Right forelimb (tissue), 1 donor: ENCODE measurements around the gene NKD1.

Source experiments
- DNase-seq: peaks from one replicate; pipeline ENCODE4 v3.0.0-alpha.2; 2018

The NKD1 gene

DNA sequence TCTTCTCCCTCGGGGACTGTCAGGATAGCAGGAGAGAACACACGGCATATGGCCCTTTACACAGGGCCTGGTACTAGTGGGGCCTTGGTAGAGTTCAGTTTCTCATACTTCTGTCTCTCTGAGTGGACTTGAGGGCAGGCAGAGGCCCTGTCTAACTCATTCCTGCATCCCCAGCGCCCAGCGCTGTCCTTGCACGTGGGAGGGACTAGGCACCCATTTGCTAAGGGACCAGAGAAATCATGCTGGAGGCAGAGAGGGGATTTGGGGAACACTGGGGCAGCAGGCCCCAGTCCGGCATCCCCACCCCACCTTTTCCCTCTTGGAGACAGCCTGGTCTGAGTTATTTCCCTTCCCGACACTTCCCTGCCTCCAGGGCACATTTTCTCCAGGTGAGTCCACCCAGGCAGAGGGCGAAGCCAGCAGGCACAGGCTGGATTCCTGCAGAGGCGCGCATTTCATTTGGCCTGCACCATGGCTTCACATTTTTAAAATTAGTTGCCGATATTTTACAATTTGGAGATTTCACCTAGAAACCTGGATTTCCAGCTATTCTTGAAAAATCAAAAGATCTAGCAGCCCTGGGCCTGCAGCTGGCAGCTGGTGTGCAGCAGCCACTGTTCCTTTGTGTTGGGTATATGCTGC lies 9.7 kb upstream of the NKD1 start:
- peak; percentile 30 for DNase-seq

DNA sequence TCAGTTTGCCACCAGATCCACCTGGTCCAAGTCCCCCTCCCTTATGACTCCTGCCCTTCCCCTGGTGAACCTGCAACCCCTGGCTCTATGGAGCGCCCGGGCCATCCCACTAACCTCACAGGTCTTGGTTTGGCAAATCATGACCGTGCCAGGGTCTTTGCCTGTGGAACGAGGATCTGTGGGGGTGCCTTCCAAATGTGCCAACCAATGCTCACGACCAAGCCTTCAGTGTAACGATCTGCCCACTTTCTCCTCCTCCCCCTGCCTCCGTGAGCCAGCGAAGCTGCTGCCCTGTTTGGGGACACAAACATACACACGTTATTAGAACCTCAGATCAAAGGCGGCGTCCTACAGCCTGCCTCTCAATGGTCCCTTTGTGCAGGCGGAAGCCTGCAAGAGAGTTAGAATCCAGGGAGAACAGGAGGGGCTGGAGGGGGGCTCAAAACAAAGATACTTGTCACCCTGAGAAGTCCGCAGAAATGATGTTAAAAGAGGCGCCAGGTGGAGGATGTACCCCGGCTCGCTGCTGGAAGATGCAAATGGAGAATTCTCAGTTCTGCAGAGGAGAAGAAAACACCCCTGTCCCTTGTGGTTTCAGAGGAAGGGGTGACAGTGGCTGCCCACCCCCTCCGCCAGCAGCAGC lies 9.0 kb upstream of the NKD1 start:
- peak; percentile 17 for DNase-seq

DNA sequence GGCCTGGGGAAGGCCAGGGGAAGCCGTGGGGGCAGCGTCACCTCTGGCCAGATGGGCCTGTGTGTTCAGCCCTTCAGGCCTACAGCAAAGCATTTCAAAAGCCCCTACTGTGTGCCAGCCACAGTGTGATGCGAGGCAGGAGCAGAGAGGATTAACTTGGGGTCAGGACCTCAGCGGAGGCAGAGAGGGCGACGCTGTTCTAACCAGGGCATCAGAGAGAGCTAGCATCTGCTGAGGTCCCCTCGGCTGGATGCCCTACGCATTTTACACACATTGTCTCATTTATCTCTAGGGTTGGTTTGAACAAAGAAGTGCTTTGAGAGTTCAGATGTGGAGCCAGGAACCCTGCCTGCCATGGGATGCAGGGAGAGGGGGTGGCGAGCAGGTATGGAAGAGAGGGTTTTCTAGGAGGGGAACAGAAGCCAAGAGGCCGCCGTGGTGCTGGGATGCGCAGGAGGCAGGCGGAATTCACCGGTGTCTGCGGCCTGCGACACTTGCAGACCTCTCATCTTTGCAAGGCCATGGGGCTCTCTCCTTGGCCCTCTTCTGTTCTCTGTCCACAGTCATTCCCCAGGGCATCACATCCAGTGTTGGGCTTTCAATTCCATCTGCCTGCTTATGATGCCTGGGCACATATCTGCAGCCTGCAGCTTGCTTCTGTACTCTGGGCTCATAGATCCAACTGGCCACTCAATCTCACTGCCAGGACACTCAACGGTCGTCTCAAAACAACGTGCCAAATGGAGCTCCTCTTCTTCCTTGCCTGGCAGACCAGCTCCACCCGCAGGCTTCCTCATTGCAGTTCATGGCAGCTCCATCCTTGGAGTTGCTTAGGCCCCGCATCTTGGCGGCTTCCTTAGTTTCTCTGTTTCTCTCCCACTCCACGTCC lies 8.1 kb upstream of the NKD1 start:
- peak; percentile 30 for DNase-seq

DNA sequence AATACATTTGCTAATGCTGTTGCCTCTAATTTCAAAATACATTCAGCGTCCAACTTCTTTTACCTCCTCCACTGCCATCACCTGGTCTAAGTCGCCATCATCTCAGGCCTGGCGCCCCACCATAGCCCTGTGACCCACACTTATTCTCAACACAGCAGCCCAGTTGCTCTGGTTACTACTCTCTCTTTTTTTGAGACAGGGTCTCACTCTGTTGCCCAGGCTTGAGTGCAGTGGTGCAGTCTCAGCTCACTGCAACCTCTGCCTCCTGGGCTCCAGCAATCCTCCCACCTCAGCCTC lies 7.5 kb upstream of the NKD1 start:
- no peak for DNase-seq

DNA sequence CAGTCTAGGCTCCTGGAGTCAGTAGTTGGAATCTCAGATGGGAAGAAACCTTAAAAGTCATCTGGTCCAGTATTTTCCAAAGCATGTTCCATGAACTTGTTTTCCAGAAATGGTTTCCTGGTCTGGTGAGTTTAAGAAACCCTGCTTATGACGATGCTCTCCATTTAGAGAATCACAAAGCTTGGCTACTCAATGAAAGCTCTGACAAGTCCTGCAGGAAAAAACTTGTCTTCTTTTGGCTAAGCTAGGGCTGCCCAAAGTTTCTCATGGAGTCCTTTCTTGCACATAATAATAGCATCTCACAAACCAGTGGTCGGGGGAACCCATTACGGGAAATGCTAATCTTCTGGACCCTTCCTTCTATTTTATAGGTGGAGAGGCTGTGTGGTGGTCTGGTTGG lies 5.5 kb upstream of the NKD1 start:
- no peak for DNase-seq

DNA sequence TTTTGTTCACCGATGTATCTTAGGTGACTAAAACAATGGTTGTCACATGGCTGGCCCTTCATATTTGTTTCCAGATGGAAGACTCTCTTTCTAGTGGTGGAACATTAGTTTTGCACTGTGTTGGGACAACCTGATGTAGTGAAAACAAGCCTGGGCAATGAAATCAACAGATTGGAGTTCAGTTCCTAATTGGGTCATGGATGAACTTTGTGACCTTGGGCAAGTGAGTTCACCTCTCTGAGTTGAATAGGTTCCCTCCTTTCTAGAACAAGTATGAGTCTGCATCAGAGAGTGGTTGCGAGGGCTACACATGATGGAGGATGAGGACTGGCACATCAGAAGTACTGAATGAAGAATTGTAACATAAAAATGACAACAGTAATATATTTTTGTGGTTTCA lies 2.1 kb upstream of the NKD1 start:
- DNase-seq: no peak

DNA sequence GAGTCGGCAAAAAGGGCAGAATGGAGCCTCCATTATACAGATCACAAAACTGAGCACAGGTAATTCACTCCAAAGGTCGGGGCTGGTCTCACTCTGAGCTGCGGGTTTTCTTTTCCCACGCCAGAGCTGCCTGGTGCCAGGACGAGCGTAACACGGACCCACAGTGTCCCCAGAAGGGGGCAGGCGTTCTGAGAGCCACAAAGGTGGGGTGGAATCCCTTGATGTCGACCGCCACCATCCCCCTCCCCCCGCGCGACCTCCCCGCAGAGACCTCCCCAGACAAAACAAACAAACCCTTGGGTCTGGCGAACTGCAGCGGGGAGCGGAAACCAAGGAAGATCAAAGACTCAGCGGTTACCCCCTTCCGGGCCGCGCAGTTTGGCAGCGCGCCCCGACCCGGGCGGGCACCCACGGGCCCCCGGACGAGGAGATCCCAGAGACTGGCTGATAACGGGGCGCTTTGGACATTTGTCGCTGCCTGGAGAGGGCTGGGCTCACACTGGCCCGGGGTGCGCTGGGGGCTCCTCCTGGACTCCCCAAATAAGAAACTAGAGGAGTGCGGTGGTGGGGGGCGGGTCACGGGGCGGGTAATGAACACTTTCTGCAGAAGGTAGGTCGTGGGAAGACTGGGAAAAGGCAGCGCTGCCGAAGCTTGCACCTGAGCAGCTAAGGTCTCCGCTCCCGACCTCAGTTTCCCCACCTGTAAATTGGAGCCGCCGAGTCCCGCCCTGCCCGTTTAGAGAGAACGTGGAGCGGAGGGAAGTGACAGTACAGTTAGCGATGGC lies 664 bp upstream of the NKD1 start:
- DNase-seq: no peak

DNA sequence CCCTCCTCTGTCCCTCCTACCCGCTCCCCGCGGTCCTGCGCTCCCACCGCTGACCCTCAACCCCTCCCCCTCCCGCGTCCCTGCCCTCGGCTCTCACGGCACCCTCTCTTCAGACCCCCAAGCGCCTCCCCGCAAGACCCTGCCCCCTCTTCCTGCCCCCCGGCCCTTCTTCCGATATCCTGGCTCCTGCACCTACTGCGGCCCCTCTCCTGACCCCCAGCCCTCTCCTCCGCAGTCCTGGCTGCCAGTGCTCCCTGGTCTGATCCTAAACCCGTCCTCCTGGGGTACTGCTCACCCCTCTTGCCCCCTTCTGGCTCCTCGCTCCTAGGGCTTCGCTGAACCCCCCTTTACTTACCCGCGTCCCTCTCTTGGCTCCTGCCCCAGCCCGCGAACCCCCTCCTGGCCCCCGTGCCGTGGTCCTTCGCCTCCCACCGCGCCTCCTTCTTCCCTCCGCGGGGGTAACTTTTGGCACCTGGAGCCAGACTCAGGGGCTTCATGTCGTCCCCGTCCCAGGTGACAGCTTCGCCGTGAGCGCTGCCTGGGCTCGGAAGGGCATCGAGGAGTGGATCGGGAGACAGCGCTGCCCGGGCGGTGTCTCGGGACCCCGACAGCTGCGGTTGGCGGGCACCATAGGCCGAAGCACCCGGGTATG lies 839 bp downstream of the NKD1 start:
- DNase-seq: no peak

DNA sequence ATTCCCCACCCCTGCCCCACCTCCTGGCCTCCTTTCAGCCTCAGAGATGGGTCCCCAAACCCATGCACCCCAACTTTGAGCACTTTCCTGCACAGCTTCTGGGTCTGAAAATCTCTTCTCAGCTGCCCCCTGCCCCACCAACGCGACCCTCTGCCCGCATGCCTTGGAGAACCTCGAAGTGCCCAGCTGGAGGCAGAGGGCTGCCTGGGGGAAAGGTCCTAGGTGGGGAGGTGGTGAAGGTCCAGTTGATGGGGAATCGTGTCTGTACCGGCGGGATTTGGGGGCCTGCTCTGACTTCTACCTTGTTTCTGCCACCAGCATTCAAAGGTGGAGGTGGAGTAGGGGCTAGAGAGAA lies 1.3 kb downstream of the NKD1 start:
- DNase-seq: no peak

DNA sequence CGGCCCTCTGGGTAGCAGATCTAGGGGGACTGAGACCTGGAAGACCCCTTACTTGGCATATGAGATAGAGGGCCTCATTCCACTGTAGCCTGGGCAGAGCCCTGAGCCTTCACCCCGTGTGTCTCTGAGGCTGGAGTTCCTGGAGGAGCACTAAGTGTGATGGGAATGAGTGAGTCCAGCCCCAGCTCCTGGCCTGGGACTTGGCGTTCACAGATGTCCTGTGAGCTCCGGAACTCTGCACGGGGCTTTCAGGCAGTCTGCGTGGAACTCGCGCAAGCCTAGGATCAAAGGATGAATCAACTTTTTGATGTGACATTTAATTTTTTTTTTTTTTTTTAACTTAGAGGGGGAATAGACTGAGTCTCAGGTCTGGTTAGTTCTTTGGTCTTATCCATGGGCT lies 1.8 kb downstream of the NKD1 start:
- DNase-seq: no peak

DNA sequence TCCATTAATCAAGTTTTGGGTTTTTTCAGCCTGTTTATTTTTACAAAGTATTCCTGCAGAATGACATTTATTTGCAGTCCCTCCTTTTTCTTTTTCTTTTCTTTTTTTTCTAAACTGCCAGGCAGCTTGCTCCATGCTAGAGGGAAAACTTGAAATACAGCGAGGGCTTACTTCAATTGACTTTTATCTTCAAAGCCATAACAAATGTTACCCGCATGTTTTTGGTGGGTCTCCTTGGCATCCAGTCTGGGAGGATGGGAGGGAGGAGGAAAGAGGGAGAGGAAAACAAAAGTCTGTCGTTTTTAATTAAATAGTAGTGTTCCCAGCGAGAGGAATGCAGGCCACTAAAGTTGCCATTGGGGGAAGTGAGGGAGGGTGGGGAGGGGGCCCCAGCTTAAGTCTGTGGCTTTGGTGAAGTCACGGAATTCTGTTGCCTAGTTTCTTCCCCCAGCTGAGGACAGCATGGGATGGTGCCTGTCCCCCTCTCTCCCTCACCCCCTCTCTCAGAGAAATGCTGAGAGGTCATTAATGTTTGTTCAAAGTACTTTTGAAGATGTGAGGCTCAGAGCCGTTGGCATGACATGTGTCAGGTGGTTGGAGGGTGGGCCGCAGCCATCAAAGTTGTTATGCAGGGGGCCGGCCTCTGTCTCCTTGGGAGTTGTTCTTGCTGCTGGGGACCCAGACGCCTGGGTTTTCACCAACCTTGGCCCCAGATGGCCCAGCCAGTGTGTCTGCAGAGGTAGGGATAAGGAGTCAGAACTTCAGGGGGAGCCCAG lies 2.9 kb downstream of the NKD1 start:
- no peak for DNase-seq

DNA sequence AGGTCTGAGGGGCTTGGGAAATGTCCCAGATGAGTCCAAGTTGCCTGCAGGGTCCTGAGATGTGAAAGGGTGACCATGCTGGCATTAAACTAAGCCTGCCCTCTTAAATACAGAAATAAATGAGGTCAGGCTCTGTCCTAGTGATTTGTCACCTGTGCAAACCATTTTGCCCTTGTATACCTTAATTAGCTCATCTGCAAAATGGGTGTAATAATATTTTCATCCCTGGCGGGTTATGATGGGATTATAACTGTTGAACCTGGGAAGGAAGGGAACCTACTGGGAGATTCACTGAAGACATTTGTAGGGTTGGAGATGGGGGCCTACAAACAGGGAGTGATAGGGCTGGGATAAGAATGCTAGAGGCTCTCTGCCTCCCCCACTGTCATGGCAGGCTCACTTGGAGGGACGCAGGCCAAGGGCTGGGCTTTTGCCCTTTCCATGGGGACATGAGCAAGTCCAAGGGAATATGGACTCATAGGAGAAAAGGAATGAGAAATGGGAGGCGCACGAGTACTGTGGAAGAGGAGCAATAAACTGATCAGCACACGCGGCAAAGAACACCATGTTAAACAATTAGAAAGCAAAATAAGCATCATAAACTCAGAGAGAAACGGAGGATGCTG lies 4.4 kb downstream of the NKD1 start:
- no peak for DNase-seq

DNA sequence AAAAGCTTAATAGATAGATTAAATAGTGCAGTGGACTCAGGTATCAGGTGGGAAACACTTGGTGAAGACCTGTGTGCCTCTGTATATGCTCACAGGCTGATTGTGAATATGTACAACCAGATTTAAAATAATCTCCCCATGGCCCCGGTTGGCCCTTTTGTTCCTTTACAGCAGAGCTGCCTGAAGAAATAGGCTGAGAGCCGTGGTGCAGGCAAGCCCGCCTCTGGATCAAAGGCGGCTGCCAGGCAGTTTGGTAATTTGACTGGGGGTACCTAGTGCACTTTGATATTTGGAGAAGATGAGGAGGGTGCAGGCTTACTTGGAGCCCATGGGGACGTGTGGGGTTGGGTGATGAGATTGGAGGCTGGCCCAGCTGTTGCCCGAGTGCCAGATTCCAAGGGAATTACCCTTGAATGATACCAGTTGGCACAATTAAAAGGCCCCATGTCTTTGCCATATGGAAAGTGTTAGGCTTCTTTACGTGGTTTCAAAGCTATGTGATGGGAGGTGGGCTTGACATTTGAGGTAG lies 5.0 kb downstream of the NKD1 start:
- no peak for DNase-seq

DNA sequence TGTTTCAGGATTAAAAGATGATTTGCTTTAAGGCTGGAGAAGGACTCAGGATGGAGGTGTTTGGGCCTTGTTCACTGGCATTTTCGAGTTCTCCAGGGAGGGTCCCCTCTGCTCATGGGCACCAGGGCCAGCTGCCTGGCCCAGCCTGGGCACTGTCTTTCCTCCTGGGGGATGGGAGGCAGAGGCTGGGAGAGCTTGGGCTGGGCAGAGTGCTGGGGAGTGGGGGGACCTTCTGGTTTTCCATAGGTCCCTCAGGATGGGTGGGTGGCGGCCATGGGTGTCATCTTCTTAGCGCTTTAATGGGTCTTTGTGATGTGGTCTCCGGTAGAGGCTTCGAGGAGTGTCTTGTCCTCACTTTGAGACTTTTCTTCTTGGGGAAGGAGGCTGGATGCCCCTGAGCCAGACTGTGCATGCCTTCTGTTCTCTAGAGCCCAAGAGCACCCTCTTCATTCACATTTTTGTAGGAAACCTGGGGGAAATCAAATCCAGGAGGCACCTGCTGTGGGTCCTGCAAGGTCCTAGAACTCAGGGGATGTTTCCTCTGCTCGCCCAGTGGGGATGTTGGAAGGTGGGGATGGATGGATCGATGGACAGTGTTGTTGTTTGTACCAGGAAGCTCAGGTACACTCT lies 5.7 kb downstream of the NKD1 start:
- DNase-seq: no peak

DNA sequence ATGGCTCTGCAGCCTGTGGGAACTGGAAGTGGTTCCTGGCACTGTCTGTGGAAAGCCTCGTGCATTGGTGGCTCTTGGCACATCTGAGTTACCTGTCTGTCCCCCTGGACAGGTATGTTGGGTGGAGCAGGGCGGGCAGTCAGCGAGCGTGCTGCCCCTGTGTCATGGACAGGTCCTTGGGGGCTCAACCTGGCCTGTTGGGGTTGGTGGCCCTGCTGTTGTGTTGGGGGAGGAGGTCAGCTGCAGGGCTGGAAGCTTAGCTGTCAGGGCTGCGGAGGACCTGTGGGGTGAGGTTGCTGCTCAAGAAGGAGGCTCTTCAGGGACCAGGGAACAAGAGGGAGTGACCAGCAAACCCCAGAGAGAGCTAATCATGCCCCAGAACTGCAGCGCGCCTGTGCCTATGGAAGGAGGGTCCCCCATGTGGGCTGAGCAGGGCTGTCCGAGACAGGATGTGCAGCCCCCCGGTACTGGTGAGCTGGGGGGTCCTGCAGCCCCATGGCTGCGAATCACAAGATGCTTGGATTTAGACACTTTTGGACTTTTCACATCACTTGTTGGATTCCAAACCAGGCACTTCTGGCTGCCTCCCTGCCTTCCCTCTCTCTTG lies 7.2 kb downstream of the NKD1 start:
- DNase-seq: no peak

DNA sequence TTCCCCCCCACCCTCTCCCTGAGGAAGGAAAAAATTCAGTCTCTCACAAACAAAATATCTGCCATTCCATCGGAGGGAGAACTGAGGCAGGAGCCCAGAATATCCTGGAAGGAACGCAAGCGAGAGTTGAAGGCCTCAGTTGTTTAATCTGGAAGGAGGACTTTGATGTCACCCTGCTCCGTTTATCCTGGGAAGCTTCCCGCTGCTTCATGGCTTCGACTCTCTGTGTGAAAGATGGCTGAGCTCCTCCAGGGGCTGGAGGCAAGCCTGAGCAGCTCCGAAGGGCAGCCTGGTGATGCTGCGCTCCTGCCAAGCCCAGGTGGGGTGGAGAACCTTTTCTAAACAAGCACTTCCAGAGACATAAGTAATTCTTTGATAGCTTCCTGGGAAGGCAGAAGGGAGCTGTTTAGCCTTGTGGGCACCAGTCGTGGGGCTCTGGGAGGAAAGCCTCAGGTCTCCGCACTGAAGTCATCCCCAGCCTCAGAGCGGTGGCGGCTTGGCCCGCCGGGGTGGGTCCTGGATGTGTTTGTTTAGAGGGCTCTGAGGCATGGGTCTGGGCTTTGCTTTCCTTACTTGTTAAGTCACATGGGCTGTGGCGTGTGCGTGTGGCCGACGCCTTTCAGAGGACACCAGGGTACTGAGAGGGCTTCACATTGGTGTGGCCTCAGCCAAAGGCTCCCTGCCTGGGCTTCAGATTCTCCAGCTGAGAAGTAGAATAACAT lies 7.9 kb downstream of the NKD1 start:
- DNase-seq: peak; percentile 68

DNA sequence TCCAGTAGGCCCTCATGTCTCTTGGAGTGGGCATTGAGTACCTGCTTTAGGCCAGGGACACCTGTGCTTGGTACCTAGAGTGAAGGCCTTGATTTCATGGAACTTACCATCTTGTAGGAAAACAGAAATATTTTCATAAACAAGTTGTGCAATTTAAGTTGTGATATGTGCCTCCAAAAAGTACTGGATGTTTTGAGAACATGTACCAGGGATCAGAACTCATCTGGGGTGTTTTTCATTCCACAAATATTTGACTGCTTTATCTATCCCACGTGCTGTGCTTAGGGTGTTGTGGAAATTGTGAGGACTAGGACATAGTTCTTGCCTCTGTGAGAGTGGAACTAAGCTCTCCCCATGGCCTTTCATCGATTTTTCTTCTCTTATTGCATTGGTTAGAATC lies 8.8 kb downstream of the NKD1 start:
- no peak for DNase-seq

DNA sequence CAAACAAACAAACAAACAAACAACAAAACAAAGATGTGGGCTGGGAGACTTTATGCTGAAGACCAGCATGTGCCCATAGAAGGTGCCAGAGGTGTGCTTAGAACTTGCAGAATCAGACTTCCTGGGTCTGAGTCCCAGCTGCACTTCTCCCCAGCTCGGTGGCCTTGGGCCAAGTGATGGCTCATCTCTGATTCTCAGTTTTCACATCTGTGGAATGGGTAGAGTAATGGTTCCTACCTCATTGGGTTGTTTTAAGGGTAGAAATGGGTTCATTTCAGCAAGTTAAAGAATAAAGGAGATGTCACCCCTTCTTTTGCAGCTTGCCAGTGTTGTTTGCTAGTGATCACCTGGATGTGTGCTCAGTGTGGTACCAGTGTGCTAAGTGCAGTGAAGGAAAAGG lies 10.7 kb downstream of the NKD1 start:
- no peak for DNase-seq

DNA sequence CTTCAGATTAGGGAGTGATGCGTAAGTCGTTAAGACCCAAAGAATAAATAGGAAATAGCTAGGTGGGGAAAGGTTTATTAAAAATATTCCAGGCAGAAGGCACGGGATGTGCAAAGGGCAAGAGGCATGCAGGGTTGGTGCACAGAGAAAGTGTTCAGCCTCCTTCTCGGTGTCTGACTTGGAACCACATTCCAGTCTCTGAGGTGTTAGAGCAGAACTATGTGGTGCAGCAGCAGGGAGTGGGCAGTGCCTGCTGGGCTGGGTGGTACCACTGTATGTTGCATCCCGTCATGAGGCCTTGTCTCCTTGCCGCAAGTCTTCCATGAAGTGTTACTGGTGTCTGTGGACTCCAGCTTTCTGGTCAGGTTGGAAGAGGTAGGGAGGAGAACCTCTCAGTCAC lies 11.1 kb downstream of the NKD1 start:
- DNase-seq: no peak
